T-helper 2 cell (primary cell): ENCODE results near the gene MYO15B.

ENCODE experiments used
- DNase-seq, 5 experiments: peaks; one replicate each; pipeline versions ENCODE4 v3.0.0 to v3.0.0-alpha.2; 2012 to 2022

MYO15B gene

GRCh38 chr17:75604034-75604695 lies 16.6 kb downstream of the MYO15B start:
- DNase-seq: peak in 1 of 5 experiments; percentile 16

GRCh38 chr17:75605790-75606189 lies 18.2 kb downstream of the MYO15B start:
- DNase-seq: no peak

GRCh38 chr17:75607086-75607485 lies 19.5 kb downstream of the MYO15B start:
- no peak for DNase-seq

GRCh38 chr17:75610103-75610984 lies 22.7 kb downstream of the MYO15B start:
- DNase-seq: no peak

GRCh38 chr17:75611851-75612429 lies 24.3 kb downstream of the MYO15B start:
- no peak for DNase-seq

GRCh38 chr17:75612906-75613626 lies 25.5 kb downstream of the MYO15B start:
- DNase-seq: no peak

GRCh38 chr17:75614006-75614405 lies 26.4 kb downstream of the MYO15B start:
- no peak for DNase-seq

GRCh38 chr17:75614556-75615270 lies 27.1 kb downstream of the MYO15B start:
- DNase-seq: no peak

- DNase-seq: no peak
Measured at GRCh38 chr17:75615301-75615700, 27.7 kb downstream of the MYO15B start.

- DNase-seq: no peak
Measured at GRCh38 chr17:75616521-75617122, 29.0 kb downstream of the MYO15B start.

GRCh38 chr17:75617218-75617617 lies 29.6 kb downstream of the MYO15B start:
- DNase-seq: no peak

- no peak for DNase-seq
Measured at GRCh38 chr17:75617675-75618074, 30.1 kb downstream of the MYO15B start.

GRCh38 chr17:75619506-75620431 lies 32.2 kb downstream of the MYO15B start:
- DNase-seq: peak in 1 of 5 experiments; percentile 22

- DNase-seq: no peak
Measured at GRCh38 chr17:75621489-75621888, 33.9 kb downstream of the MYO15B start.

- no peak for DNase-seq
Measured at GRCh38 chr17:75622076-75622475, 34.5 kb downstream of the MYO15B start.

GRCh38 chr17:75622771-75623273 lies 35.2 kb downstream of the MYO15B start:
- no peak for DNase-seq

- DNase-seq: no peak
Measured at GRCh38 chr17:75623386-75623785, 35.8 kb downstream of the MYO15B start.

- no peak for DNase-seq
Measured at GRCh38 chr17:75624021-75624420, 36.4 kb downstream of the MYO15B start.

GRCh38 chr17:75624714-75625345 lies 37.2 kb downstream of the MYO15B start:
- no peak for DNase-seq
